Gastroesophageal sphincter (tissue), 3 donors: ENCODE measurements around the gene CACNA1I.

Source experiments
- POLR2A ChIP-seq, 2 donors: fragments of 450-650 bp; IDR thresholded peaks; one replicate each; pipeline ENCODE4 v1.6.1; 2017; ENCODE audit warnings: antibody characterized with exemption in 2 of 2, mild to moderate bottlenecking in 2 of 2, moderate library complexity in 1 of 2
- TF ChIP-seq, protein P1 (sequence below), 4 experiments: fragments of 200-600 bp in 2 of 4; fragments of 450-650 bp in 2 of 4; sonication (generic) in 1 of 4; IDR thresholded peaks; one replicate each; pipeline ENCODE4 v1.5.1; 2017 to 2019; ENCODE audit warnings: antibody characterized with exemption in 4 of 4, mild to moderate bottlenecking in 2 of 4, moderate library complexity in 2 of 4

DNA sequence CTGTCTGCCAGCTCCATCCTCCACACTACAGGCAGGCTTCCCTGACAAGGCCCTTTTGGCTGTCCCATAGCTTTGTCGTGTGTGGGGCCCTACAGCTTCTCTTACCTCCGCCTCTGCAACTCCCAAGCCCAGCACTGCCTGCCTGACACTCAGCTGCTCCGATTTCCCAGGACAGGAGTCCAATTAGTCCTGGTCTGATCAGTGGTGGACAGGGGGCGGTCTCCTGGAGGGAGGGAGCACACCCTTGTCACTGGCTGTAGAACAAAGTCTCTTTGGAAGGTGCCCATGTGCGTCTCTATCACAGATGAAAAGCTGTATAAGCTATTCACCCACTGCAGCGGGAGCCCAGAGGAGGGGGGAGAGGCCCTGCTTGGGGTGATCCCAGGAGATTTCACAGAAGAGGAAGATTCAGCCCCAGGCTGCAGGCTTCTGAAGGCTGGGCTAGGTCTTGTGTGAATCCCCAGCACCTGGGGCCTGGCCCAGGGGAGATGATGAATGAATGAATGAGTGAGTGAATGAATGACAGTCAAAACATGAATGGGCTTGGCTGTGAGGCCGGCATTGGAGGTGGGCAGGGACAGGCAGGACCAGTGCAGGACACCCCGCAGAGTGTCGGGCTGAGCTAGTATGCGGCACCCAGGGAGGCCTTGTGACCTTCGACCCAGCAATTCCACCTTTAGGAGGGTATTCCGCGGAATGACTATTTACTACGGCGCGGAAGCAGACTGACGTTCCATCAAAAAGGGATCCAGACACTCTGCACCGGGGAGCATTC, 142.4 kb downstream of the CACNA1I start:
- TF ChIP-seq, protein P1, sequence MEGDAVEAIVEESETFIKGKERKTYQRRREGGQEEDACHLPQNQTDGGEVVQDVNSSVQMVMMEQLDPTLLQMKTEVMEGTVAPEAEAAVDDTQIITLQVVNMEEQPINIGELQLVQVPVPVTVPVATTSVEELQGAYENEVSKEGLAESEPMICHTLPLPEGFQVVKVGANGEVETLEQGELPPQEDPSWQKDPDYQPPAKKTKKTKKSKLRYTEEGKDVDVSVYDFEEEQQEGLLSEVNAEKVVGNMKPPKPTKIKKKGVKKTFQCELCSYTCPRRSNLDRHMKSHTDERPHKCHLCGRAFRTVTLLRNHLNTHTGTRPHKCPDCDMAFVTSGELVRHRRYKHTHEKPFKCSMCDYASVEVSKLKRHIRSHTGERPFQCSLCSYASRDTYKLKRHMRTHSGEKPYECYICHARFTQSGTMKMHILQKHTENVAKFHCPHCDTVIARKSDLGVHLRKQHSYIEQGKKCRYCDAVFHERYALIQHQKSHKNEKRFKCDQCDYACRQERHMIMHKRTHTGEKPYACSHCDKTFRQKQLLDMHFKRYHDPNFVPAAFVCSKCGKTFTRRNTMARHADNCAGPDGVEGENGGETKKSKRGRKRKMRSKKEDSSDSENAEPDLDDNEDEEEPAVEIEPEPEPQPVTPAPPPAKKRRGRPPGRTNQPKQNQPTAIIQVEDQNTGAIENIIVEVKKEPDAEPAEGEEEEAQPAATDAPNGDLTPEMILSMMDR (IDR thresholded peaks at IDR 0.05), result no peak
- TF ChIP-seq POLR2A (IDR thresholded peaks at IDR 0.05), result no peak
